ENCODE results near the gene MED25.
"Not testable (repeated sequence)": the region's sequence is repeated elsewhere in the genome, so short reads cannot be mapped to it uniquely, and the experiment has no call there.

The MED25 gene

DNA sequence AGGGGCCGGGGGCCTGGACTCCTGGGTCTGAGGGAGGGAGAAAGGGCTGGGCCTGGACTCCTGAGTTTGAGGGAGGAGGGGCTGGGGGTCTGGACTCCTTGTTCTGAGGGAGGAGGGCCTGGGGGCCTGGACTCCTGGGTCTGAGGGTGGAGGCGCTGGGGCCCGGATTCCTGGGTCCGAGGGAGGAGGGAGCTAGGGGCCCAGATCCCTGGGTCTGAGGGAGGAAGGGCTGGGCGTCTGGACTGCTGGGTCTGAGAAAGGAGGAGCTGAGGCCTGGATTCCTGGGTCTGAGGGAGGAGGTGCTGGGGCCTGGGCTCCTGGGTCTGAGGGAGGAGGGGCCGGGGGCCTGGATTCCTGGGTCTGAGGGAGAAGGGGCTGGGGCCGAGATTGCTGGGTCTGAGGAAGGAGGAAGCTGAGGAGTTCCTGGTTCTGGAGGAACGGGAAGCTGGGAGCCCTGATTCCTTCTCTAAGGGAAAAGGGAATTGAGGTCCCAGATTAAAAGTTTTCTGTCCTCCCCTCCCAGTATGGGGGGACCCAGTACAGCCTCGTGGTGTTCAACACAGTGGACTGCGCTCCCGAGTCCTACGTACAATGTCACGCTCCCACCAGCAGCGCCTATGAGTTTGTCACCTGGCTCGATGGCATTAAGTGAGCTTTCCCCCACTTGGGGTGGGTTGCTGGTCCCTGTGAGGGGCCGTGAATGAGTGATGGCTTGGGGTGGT is 721 bp downstream of the MED25 start:
- DNase-seq = no peak

GRCh38 chr19:49819452-49820115 is 1.5 kb downstream of the MED25 start:
- DNase-seq = not testable (repeated sequence)

GRCh38 chr19:49820125-49820524 is 2.0 kb downstream of the MED25 start:
- DNase-seq = no peak

GRCh38 chr19:49823472-49823871 is 5.4 kb downstream of the MED25 start:
- DNase-seq = no peak

GRCh38 chr19:49824662-49825061 is 6.6 kb downstream of the MED25 start:
- no peak for DNase-seq

GRCh38 chr19:49827034-49827433 is 8.9 kb downstream of the MED25 start:
- DNase-seq = no peak

- no peak for DNase-seq
Observed at GRCh38 chr19:49829200-49829599, 11.1 kb downstream of the MED25 start.

GRCh38 chr19:49829721-49830120 is 11.6 kb downstream of the MED25 start:
- DNase-seq = no peak

GRCh38 chr19:49830766-49831165 is 12.7 kb downstream of the MED25 start:
- DNase-seq = no peak

DNA sequence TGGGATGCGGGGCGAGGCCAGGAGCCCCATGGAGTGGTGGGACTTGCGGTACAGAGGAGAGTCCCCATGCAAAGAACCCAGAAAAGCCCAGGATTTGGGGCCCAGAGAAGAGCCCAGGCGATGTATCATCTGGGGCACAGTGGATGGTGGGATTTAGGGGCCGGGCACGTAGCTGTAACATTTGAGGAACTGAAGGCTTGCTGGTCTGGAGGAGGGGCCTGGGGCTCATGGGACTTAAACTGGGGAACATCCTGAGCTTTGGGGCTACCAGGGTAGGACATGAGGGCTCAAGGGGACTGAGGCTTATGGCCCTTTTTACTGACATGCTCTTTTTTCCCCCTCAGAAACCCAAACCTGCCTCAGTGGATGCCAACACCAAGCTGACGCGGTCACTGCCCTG is 13.5 kb downstream of the MED25 start:
- no peak for DNase-seq

DNA sequence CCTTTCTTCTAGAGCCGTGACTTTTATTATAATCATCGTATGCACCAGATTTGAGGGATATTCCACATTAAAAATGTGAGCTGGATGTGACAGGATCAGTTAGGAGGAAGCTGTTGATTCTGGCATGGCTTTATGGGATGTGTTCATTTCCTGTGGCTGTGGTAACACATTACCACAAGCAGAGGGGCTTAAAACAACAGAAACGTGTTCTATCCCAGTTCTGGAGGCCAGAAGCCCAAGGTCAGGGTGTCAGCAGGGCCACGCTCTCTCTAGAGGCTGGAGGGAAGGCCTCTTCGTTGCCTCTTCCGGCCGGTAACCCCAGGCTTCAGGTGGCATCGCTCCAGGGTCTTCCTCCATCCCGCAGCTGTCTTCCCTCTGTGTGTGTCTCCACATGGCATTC is 14.5 kb downstream of the MED25 start:
- DNase-seq = no peak

DNA sequence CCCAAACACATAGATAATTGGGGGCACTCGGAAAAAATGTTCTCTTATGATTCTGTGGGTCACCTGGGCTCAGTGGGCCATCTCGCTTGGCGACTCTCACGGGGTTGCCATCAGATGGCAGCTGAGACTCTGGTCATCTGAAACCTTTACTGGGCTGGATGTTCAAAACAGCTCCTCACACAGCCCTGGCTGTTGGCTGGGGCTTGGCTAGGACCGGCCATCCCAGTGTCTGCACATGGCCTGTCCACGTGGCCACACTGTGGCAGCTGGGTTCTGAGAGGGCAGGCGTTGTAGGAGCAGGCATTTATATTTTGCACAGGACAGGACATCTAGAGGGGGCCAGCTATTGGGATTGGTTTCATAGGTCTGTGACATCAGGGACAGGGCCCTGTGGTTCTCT is 15.5 kb downstream of the MED25 start:
- no peak for DNase-seq

GRCh38 chr19:49835562-49835961 is 17.5 kb downstream of the MED25 start:
- DNase-seq = no peak

DNA sequence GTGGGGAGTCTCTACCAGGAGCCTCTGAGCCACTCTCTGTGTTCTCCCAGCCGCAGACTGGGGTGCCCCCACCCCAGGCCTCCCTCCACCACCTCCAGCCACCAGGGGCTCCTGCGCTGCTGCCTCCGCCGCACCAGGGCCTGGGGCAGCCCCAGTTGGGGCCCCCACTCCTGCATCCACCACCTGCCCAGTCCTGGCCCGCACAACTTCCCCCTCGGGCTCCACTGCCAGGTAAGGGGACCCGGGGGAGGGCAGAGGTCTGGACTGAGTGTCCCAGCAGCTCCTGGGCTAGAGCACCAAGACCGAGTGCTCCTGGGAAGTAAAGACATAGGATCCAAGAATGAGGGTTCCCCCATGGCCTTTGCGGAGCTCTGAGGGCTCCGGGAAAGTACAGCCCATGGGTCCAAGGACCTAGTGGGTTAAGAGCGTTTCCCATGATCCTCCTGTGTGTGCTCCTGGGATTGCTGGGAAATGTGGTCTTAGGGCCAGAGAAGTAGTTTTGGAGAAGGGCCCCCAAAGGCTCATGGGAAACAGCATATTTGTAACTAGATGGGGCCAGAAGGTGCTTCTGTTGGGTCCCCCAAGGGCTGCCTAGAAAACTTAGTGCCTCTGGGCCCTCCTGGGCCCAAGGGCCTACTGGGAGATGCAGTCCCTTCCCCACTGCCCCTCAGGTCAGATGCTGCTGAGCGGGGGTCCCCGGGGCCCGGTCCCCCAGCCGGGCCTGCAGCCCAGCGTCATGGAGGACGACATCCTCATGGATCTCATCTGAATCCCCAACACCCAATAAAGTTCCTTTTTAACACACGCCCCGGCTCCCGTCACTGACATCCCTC is 18.3 kb downstream of the MED25 start:
- no peak for DNase-seq

- DNase-seq = no peak
Observed at GRCh38 chr19:49837009-49837310, 18.9 kb downstream of the MED25 start.

GRCh38 chr19:49837425-49837824 is 19.3 kb downstream of the MED25 start:
- no peak for DNase-seq

DNA sequence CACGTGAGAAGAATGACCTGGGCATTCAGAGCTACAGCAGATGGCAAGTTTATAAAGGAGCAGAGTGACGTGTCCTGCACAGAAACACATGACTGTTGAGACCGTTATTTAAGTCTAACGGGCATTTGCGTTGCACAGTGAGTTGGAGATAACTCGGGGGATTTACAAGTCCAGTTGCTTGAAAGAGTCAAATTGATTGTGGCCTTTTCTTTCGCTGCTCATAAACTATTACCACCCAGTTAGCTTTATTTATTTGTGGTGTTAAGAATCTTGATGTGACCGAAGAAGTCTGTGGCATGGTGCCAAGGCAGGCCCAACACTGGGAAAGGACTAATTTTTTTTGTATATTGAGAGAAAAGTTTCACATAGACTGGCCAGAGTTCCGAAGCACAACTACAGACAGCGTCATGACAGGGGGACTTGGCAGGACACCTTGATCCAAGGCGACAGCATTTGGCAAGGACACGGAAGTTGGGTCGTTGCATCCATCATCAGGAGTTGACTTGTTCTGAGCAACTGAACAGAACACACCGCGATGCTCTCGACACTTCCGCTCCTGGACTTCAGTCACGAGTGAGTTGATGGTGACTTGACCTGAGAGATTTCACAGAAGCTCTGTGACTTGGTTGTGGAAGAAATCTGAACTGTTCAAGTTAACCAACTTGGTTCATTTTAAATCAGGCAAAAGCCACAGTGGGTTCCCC is 20.9 kb downstream of the MED25 start:
- DNase-seq = no peak

GRCh38 chr19:49839713-49840112 is 21.6 kb downstream of the MED25 start:
- DNase-seq = no peak

- no peak for DNase-seq
Observed at GRCh38 chr19:49840321-49840720, 22.2 kb downstream of the MED25 start.

- no peak for DNase-seq
Observed at GRCh38 chr19:49840736-49841249, 22.7 kb downstream of the MED25 start.

DNA sequence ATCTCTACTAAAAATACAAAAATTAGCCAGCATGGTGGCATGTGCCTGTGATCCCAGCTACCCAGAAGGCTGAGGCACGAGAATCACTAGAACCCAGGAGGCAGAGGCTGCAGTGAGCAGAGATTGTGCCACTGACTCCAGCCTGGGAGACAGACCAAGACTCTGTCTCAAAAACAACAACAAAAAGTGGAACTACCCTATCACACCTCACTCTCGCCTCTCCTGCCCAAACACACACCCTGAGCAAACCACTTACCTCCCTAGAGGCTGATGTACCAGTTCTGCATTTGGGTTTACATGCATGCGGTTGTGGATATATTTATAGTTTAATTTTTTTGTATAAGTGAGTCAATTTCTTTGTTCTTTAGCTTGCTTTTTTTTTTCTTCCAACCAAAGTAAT is 25.2 kb downstream of the MED25 start:
- no peak for DNase-seq

GRCh38 chr19:49844138-49845095 is 26.3 kb downstream of the MED25 start:
- DNase-seq = no peak
